IMR-90 (cell line): ENCODE data around the gene ABCB10. TPM values are rescaled to one million over a fixed set of nuclear protein-coding genes. Genes with fewer than 3 reads are reported as not detected.

Source experiments
- ATAC-seq: fragments of 200-7000 bp; cut with Tn5 transposase; 2 replicates; pipeline ENCODE4 v1.9.1; 2020; ENCODE audit warnings: low read depth, mild to moderate bottlenecking, moderate library complexity
- BruUV-seq: library from RNA; stranded (reverse); fragments of 400-500 nt; replicated peaks from 2 replicates; lab custom pipeline; 2021; lab: Mats Ljungman, UMichigan
- CTCF ChIA-PET: fragments of 300-600 bp; formaldehyde crosslinking; extraction: SDS; loops from one replicate; lab custom pipeline; 2021; ENCODE audit warnings: antibody characterized with exemption; lab: Yijun Ruan, JAX
- POLR2A ChIA-PET: fragments of 300-600 bp; sonication (Branson Sonifier 250); formaldehyde crosslinking; loops from one replicate; lab custom pipeline; 2022; ENCODE audit warnings: antibody characterized with exemption; ENCODE audit not compliant: unreplicated experiment; lab: Charles Lee
- DNase-seq: peaks from one replicate; pipeline ENCODE4 v3.0.0; 2013
- H2AFZ ChIP-seq: replicated peaks from 2 replicates; pipeline ENCODE3; 2013; ENCODE audit warnings: low read length, mild to moderate bottlenecking; ENCODE audit not compliant: poor library complexity
- H2AK5ac ChIP-seq: 2 replicates; pipeline ENCODE4 v1.6.1; 2013; ENCODE audit warnings: low read depth, low read length, inconsistent platforms
- H2AK9ac ChIP-seq: replicated peaks from 2 replicates; pipeline ENCODE3; 2013; ENCODE audit warnings: mild to moderate bottlenecking, low read depth, low read length, moderate library complexity; ENCODE audit not compliant: poor library complexity
- H2BK120ac ChIP-seq: 2 replicates; pipeline ENCODE4 v1.6.1; 2013; ENCODE audit warnings: low read depth, low read length, inconsistent platforms
- H2BK15ac ChIP-seq: 3 replicates; pipeline ENCODE4 v1.6.1; 2013; ENCODE audit warnings: low read depth, low read length, inconsistent platforms
- H2BK20ac ChIP-seq: 2 replicates; pipeline ENCODE4 v1.6.1; 2013; ENCODE audit warnings: low read depth, mild to moderate bottlenecking, inconsistent platforms, low read length, moderate library complexity
- H2BK5ac ChIP-seq: 2 replicates; pipeline ENCODE4 v1.6.1; 2013; ENCODE audit warnings: mild to moderate bottlenecking, low read depth, low read length, inconsistent platforms; ENCODE audit not compliant: poor library complexity, severe bottlenecking
- H3K14ac ChIP-seq: replicated peaks from 2 replicates; pipeline ENCODE4 v1.6.1; 2013; ENCODE audit warnings: low read depth, low read length, inconsistent platforms
- H3K18ac ChIP-seq: 2 replicates; pipeline ENCODE4 v1.6.1; 2013; ENCODE audit warnings: low read depth, low read length, control low read depth
- H3K23ac ChIP-seq: 2 replicates; pipeline ENCODE4 v1.6.1; 2013; ENCODE audit warnings: low read depth, low read length, inconsistent platforms
- H3K27ac ChIP-seq: 2 replicates; pipeline ENCODE4 v1.5.1; 2013; ENCODE audit warnings: mild to moderate bottlenecking, control low read depth, low read length; ENCODE audit not compliant: insufficient read depth
- H3K27me3 ChIP-seq: 2 replicates; pipeline ENCODE4 v1.6.1; 2013; ENCODE audit warnings: low read length; ENCODE audit not compliant: control insufficient read depth, insufficient read depth
- H3K36me3 ChIP-seq: 2 replicates; pipeline ENCODE4 v1.6.1; 2013; ENCODE audit warnings: low read length, mixed read lengths; ENCODE audit not compliant: control insufficient read depth, insufficient read depth
- H3K4ac ChIP-seq: 2 replicates; pipeline ENCODE4 v1.6.1; 2013; ENCODE audit warnings: low read depth, low read length, inconsistent platforms
- H3K4me1 ChIP-seq: 2 replicates; pipeline ENCODE4 v1.6.1; 2013; ENCODE audit warnings: low read length, mixed read lengths; ENCODE audit not compliant: control insufficient read depth, insufficient read depth
- H3K4me2 ChIP-seq: 2 replicates; pipeline ENCODE4 v1.6.1; 2013; ENCODE audit warnings: low read depth, mild to moderate bottlenecking, control low read depth, low read length, moderate library complexity
- H3K4me3 ChIP-seq: 2 replicates; pipeline ENCODE4 v1.5.1; 2013; ENCODE audit warnings: low read depth, mild to moderate bottlenecking, control low read depth, low read length, moderate library complexity; ENCODE audit not compliant: insufficient read depth
- H3K56ac ChIP-seq: 2 replicates; pipeline ENCODE4 v1.6.1; 2013; ENCODE audit warnings: low read length, inconsistent platforms; ENCODE audit not compliant: insufficient read depth; ENCODE audit errors: extremely low read depth
- H3K79me1 ChIP-seq, 2 experiments: 2 replicates each; pipeline ENCODE4 v1.6.1; 2013; ENCODE audit warnings: low read length in 2 of 2, inconsistent platforms in 1 of 2, low read depth in 1 of 2
- H3K9ac ChIP-seq: 2 replicates; pipeline ENCODE4 v1.6.1; 2013; ENCODE audit warnings: low read depth, low read length, control low read depth
- H3K9me1 ChIP-seq: 2 replicates; pipeline ENCODE4 v1.6.1; 2013; ENCODE audit warnings: low read length, inconsistent platforms; ENCODE audit not compliant: insufficient read depth
- H3K9me3 ChIP-seq: 2 replicates; pipeline ENCODE4 v1.6.1; 2013; ENCODE audit warnings: low read length; ENCODE audit not compliant: control insufficient read depth, insufficient read depth
- H4K20me1 ChIP-seq: 2 replicates; pipeline ENCODE4 v1.6.1; 2013; ENCODE audit warnings: low read length, inconsistent platforms; ENCODE audit not compliant: insufficient read depth
- H4K5ac ChIP-seq: 2 replicates; pipeline ENCODE4 v1.6.1; 2013; ENCODE audit warnings: mild to moderate bottlenecking, low read depth, low read length, control low read depth
- H4K8ac ChIP-seq, 2 experiments: 2 replicates each; pipeline ENCODE4 v1.6.1; 2013; ENCODE audit warnings: low read depth in 2 of 2, low read length in 2 of 2, control low read depth in 1 of 2, inconsistent platforms in 1 of 2
- H4K91ac ChIP-seq: 2 replicates; pipeline ENCODE4 v1.6.1; 2013; ENCODE audit warnings: low read depth, low read length, inconsistent platforms; ENCODE audit not compliant: insufficient read depth
- BHLHE40 ChIP-seq: fragments of 150-350 bp; IDR thresholded peaks from 2 replicates; pipeline ENCODE4 v1.6.1; 2016; ENCODE audit warnings: mild to moderate bottlenecking, low read depth, low read length
- CEBPB ChIP-seq: IDR thresholded peaks from 2 replicates; pipeline ENCODE4 v1.6.1; 2012; ENCODE audit warnings: low read depth, low read length, improper control_type of control experiment
- POLR2A ChIP-seq: IDR thresholded peaks from 2 replicates; pipeline ENCODE4 v1.6.1; 2012; ENCODE audit warnings: mild to moderate bottlenecking, low read depth, low read length
- RAD21 ChIP-seq: IDR thresholded peaks from 2 replicates; pipeline ENCODE4 v1.6.1; 2012; ENCODE audit warnings: low read length, improper control_type of control experiment
- RFX5 ChIP-seq: IDR thresholded peaks from 2 replicates; pipeline ENCODE4 v1.8.0; 2012; ENCODE audit warnings: low read depth, mild to moderate bottlenecking, low read length, moderate library complexity
- SMC3 ChIP-seq: fragments of 150-350 bp; IDR thresholded peaks from 2 replicates; pipeline ENCODE4 v1.6.1; 2016; ENCODE audit warnings: low read depth, mild to moderate bottlenecking, antibody characterized with exemption, low read length, moderate library complexity
- WGBS, 2 experiments: methylation state at CpG; one replicate each; pipeline versions ENCODE4 v1.1.5 to v1.1.7; 2013; ENCODE audit warnings: missing lambda C conversion rate in 2 of 2; ENCODE audit not compliant: insufficient read length in 1 of 2; ENCODE audit errors: extremely low coverage in 2 of 2; 5-methylcytosine and 5-hydroxymethylcytosine counted together
- dilution Hi-C: fragments of 300-500 bp; cut with HindIII; formaldehyde crosslinking; loops from one replicate; pipeline ENCODE4 v1.14.3; 2018; ENCODE audit warnings: low sequenced_read_pairs; ENCODE audit not compliant: unreplicated experiment
- in situ Hi-C: fragments of 300-500 bp; cut with MboI; formaldehyde crosslinking; loops from 3 replicates; pipeline ENCODE4 v1.14.3; 2019; ENCODE audit warnings: low sequenced_read_pairs, inconsistent platforms, mixed read lengths
- intact Hi-C: fragments of 100-400 bp; cut with micrococcal nuclease; formaldehyde crosslinking; loops from 2 replicates; pipeline ENCODE4 v1.10.0; 2022
- polyA plus RNA-seq, 3 experiments: library from polyadenylated mRNA; depleted of rRNA; stranded (reverse); fragments of >200 nt; gene quantifications; 2 replicates each; pipeline ENCODE4 v1.2.3, GENCODE V29; 2012; ENCODE audit warnings: low replicate concordance in 1 of 3
- total RNA-seq: library from RNA; depleted of rRNA; stranded (reverse); fragments of >200 nt; gene quantifications from 2 replicates; pipeline ENCODE4 v1.2.3, GENCODE V29; 2012
- TF ChIP-seq, protein P1 (sequence below): conservative IDR thresholded peaks from 2 replicates; pipeline ENCODE4 v1.5.1; 2012; ENCODE audit warnings: mild to moderate bottlenecking, low read depth, low read length, improper control_type of control experiment
- TF ChIP-seq, protein P2 (sequence below): fragments of 150-350 bp; IDR thresholded peaks from 2 replicates; pipeline ENCODE4 v1.6.1; 2017; ENCODE audit warnings: mild to moderate bottlenecking, antibody characterized with exemption, low read length, low read depth

Gene ABCB10
- total and polyA plus RNA-seq, 2 of the 4 experiments (the other 2 are of a cell fraction) = 6.5 to 10.9 TPM

DNA sequence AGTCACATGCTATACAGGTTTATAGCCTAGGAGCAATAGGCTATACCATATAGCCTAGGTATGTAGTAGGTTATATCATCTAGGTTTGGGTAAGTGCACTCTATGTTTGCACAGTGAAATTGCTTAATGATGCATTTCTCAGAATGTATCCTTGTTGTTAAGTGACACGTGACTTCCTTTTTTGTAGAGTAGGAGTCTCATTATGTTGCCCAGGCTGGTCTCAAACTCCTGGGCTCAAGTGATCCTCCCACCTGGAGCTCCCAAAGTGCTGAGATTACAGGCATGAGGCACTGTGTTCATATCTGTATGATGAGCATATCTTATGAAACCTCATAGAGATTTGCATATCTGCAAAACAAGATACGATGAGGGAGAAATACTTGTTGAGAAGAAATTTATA, 13.8 kb upstream of the ABCB10 start:
- Histone ChIP-seq H3K14ac (no peak overlapping the region), H2BK15ac (no peak overlapping the region), H3K9me1 (0 out of 2 replicates have a peak, but pooled peaks cover 3% of the 10 kb centered on the region), H3K27ac (no peak overlapping the region), H3K4me3 (no peak overlapping the region), H3K79me1 (no peaks in the 10 kb centered on the region), H3K9ac (no peak overlapping the region), H2AK9ac (no peak overlapping the region), H2AFZ (no peak overlapping the region), H2AK5ac (no peak overlapping the region), H3K4me2 (no peak overlapping the region), H3K23ac (no peak overlapping the region), H3K36me3 (no peaks in the 10 kb centered on the region), H3K27me3 (peaks cover 4% of the 10 kb centered on the region; the same call in 1 of the 2 replicates), H3K18ac (no peak overlapping the region), H3K9me3 (no peaks in the 10 kb centered on the region), H4K5ac (no peak overlapping the region), H2BK5ac (no peak overlapping the region), H4K20me1 (no peaks in the 10 kb centered on the region), H2BK20ac (no peak overlapping the region), H2BK120ac (no peak overlapping the region), H3K56ac (no peak overlapping the region), H4K8ac (no peak overlapping the region), H3K4ac (no peak overlapping the region), H3K4me1 (no peaks in the 10 kb centered on the region), H4K91ac (no peak overlapping the region)
- dilution Hi-C loops = no loop called here
- CTCF ChIA-PET = no interaction called here
- ATAC-seq (no peak), DNase-seq (no peak)
- no TSS peak for BruUV-seq
- intact Hi-C loops = no loop called here
- TF ChIP-seq, protein P1, sequence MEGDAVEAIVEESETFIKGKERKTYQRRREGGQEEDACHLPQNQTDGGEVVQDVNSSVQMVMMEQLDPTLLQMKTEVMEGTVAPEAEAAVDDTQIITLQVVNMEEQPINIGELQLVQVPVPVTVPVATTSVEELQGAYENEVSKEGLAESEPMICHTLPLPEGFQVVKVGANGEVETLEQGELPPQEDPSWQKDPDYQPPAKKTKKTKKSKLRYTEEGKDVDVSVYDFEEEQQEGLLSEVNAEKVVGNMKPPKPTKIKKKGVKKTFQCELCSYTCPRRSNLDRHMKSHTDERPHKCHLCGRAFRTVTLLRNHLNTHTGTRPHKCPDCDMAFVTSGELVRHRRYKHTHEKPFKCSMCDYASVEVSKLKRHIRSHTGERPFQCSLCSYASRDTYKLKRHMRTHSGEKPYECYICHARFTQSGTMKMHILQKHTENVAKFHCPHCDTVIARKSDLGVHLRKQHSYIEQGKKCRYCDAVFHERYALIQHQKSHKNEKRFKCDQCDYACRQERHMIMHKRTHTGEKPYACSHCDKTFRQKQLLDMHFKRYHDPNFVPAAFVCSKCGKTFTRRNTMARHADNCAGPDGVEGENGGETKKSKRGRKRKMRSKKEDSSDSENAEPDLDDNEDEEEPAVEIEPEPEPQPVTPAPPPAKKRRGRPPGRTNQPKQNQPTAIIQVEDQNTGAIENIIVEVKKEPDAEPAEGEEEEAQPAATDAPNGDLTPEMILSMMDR = no peak
- TF ChIP-seq, protein P2, sequence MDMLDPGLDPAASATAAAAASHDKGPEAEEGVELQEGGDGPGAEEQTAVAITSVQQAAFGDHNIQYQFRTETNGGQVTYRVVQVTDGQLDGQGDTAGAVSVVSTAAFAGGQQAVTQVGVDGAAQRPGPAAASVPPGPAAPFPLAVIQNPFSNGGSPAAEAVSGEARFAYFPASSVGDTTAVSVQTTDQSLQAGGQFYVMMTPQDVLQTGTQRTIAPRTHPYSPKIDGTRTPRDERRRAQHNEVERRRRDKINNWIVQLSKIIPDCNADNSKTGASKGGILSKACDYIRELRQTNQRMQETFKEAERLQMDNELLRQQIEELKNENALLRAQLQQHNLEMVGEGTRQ = no peak
- TF ChIP-seq RAD21 (no peak), CEBPB (no peak), SMC3 (no peak), POLR2A (no peak), BHLHE40 (no peak), RFX5 (no peak)
- WGBS, 2 experiments = no CpG with 5 or more reads among the region's 2 CpGs
- in situ Hi-C loops = no loop called here
- POLR2A ChIA-PET = no interaction called here
